HG02610 (cell line): ENCODE measurements around the gene AUH.

Source experiments
- ATAC-seq: cut with Tn5 transposase; IDR thresholded peaks from one replicate; pipeline ENCODE4 v1.9.1; 2021; ENCODE audit warnings: mild to moderate bottlenecking, moderate library complexity; ENCODE audit not compliant: unreplicated experiment

AUH gene

DNA sequence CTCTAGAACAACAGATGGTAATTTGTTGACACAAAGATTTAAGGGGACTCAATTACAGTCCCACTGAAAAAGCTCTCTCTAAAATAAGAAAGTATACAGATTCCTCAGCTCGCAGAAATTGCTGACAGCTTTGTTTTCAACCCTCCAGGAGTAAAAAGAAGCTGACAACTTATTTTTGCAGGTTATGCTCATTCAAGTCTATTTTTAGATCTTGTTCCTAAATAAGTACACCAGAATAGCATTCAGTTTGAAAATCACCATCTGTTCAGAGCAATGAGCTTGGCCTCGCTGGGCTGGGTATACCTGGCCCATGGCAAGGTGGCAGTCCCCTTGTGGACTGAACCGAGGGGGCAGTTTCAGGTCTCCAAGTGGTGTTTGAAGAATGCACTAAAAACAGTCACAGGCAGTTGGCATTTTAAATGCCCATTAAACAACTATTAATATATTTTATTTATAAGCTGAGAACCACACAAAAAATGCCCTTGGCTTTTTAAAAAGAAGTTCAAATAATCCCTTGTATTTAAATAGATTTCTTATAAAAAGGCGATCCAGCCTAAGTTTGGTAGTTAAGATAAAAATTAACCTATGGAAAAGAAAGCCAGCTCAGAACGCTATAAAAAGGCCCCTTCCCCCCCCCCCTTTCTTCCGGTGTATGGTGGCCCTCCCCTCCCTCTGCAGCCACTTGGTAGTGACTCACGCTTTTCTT, 169.2 kb downstream of the AUH start:
- ATAC-seq = no peak

DNA sequence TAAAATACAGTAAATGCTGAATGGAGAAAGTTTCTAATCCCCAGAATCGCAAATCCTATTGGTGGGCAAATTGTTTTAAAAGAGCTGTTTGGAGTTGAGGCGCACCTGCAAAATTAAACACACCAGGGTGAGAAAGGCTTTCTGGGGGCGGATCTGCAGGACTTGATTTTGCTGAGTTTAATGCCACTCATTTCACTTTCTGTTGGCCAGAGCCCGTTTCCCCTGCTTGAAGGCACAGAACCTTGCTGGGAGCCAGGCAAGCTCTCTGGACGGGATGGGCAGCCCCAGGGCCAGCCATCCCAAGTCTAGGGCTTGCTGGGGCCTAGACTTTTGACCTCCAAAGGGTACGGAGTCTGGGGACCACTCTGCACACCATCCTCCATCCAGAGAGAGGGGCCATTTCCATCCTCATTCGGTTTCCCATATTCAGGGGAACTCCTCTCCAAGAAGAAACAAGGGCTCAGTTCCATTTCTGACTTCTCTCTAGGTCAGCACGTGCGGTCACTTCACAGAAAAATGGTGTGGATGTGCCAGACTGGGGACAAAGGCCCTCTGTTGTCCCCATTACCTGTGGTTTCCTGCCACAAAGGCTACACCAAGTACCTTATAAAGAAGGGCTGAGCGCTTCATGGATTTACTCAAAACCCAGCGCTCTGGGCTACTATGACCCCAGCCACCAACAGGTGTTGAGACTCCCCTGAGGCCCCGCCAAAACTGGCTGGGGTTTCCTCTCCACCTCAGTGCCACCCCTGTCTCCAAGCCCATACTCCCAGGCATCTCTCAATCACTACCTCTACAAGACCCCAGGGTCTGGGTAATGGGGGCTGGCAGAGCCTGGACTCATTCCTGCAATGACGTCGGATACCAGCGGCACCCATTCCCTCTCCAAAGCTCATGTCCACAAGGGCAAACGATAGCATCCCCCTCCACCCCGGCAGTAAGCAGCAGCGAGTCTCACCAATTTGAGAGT, 170.0 kb downstream of the AUH start:
- ATAC-seq = no peak

DNA sequence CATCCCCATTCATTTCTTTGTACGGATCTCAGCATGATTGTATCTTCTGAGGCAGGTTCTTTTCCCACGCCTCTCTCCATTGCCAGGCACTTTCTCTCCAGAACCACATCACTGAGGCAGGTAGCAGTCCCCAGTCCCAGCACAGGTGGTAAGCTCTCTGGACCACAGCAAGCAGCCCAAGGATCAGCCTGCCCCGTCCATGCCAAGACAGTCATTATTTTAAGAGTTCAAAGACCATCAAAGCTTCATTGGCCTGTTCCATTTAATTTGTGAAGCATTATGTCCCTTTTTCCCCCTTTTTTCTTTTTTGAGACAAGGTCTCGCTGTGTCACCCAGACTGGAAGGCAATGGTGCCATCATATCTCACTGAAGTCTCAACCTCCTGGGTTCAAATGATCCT, 171.7 kb downstream of the AUH start:
- ATAC-seq = no peak

DNA sequence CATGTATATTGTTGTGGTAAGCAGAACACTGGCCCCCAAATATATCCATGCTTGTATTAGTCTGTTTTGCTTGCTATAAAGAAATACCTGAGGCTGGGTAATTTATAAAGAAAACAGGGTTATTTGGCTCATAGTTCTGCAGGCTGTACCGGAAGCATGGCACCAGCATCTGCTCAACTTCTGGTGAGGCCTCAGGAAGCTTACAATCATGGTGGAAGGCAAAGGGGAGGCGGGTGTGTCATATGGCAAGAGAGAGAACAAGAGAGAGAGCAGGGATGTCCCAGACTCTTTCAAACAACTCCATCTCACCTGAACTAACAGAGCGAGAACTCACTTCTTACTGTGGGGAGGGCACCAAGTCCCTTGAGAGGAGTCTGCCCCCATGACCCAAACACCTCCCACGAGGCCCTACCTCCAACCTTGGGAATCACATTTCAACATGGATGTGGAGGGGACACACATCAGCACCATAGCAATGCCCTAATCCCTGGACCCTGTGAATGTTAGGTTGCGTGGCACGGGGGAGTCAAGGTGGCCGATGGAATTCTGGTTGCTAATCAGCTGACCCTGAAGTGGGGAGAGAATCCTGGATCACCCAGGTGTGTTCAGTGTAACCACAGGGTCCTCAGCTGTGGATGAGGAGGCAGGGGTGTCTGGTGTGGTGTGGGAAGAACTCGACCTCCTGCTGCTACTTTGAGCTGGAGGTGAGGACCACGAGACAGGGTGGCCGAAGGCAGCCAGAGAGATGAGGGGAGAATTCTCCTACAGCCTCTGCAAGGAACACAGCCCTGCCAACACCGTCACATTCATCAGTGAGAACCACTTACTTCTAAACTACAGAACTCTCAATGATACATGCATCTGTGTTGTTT, 172.8 kb downstream of the AUH start:
- no peak for ATAC-seq

DNA sequence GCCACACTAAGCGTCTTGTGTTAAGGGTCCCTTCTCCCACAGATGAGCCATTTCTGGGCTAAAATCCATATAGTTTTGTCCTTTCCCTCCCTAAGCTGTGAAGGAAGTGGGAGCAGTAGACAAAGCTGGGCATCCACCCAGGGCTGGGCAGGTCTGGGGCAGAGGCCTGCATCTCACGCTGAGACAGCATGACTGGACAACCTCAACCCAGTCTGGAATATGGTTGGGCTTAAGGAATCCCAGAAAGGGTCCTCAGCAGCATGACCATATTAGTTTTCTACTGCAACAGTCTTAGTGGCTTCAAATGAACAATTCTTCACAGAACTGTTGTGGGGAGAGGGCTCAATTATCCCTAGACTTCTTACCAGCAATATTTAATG, 173.8 kb downstream of the AUH start:
- no peak for ATAC-seq

DNA sequence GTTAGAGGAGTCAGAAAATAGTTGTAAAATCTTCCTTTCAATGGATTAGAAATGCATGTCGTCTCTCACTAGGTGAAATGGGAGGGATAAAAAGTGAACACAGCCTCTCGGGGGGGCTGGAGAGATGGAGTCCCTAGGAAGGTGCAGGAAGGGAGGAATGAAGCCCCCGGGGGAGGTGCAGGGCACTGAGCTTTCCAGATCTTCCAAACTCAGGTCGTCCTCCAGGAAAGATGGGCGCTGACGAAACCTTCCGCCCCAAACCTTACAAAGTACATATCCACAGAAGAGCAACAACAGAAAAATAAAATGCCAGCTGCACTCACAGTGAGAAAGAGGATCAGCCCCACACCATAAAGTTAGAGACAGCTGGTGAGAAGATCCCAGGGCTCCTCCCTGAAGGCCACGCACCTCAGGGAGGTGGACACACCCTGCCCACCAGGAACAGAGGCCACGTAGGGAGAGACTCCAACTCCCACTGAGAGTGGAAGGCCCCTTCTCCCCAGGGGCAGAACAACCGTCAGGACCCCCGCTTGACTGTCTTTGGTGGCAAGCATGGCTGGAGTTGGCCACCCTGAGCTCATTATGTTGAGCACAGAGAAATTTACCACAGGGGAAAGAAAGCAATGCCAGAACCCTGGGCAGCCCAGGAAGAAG, 174.3 kb downstream of the AUH start:
- ATAC-seq = no peak

DNA sequence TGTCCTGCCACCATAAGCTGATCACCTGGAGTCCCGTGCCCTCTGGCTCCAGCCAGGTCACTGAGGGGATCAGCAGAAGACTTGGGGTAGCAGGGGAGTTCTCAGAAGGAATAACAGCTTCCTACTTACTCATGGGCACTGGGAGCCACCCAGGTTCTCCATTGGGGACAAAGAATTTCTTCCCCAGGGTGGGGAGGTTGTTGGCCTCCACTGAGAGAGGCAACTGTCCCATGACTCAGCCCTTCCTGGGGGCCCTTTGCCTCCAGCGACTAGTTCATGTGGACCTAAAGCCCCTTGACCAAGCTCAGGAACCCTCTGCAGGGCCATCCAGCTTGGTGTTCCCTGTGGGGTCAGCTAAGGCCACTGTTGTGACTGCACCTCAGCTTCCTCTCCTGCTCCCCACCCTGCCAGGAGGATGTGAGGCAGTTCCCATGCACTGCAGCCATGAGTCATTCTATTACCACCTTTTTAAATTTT, 175.0 kb downstream of the AUH start:
- ATAC-seq = no peak

DNA sequence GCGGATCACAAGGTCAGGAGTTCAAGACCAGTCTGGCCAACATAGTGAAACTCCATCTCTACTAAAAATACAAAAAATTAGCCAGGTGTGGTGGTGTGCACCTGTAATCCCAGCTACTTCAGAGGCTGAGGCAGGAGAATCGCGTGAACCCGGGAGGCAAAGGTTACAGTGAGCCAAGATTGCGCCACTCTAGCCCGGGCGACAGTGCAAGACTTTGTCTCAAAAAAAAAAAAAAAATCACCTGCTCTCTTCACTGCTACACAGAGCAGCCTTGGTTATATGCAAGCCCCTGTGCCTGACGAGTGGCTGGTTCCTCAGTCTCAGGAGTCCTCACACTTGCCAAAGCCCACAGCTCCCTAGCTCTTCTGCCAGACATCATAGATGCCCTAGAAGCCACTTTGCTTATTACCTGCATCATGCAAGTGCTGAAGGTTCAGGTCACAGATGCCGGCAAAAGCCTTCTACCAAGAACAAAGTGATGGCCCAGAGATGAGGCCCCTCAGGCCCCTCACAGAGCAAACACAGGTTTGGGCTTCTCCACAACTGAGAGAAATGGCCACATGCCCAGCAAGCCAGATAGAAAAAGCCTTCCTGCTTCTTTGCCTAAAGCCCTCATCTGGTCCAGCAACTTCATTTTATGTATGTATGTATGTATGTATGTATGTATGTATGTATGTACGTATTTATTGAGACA, 176.4 kb downstream of the AUH start:
- ATAC-seq = no peak

DNA sequence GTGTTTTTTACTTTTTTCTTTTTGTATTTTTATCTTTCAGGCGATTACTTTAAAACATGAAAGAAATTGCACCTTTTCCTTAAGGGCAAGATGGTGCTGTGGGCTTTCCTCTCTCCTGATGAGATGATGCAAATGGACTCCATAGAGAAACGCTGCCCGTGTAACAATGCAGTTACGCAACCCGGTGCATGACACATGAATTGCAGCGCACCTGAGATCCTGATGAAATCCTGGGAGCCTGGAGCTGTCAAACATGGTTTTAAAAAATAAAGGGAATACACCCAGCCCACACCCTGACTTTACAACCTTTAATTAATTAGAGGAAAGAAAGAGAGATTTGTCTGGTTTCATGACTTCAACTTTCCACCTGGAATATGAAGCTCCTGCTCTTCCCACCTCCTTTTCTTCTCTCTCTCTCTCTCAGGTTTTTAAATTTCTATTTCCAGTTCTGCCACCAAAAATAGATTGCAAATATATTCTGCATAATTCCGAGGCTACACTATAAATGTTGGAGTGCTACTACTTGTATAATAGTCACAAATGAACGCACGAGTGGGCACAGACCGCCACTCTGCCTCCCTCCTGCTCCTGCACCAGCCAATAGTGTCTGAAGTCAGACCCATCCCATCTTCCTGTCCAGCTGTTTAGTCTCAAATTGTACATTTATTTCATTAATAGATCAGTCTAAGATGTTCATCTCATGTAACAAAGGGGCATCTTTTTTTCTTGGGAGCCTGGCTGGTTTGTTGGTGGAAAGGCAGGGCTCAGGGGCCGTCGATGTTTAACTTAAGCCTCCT, 179.1 kb downstream of the AUH start:
- ATAC-seq = no peak

DNA sequence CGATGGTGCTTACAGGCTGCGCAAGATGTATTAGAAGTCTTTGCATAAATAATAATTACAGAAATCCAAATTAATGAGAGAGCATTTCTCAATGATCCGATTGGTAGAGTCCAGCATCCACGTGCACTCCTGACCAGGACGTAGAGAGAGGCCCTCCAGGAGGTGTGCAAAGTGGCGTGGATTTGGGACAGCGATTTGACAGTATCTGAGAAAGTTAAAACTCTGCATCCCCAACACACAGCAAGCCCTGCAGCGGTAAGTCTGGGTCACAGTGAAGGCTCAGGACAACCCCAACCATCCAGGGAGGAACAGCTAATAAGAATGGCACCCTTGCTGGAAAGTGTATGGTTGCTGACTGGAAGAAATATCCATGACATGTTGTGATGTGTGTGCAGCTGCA, 180.2 kb downstream of the AUH start:
- no peak for ATAC-seq

DNA sequence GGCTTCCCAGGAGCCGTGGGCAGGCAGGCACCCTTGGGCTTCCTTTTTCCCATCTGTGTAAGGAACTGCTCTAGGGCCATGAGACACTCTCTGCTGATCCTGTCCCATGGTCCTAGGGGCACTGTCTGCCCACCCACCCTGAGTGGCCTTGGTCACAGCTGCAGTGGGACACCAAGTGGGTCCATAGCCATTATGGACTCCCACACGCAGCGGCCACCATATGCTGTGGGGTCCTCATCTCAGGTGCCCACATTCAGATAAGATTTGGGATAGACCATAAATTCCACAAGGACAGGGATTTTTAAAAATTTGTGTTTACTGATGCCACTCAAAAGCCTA, 180.8 kb downstream of the AUH start:
- no peak for ATAC-seq

DNA sequence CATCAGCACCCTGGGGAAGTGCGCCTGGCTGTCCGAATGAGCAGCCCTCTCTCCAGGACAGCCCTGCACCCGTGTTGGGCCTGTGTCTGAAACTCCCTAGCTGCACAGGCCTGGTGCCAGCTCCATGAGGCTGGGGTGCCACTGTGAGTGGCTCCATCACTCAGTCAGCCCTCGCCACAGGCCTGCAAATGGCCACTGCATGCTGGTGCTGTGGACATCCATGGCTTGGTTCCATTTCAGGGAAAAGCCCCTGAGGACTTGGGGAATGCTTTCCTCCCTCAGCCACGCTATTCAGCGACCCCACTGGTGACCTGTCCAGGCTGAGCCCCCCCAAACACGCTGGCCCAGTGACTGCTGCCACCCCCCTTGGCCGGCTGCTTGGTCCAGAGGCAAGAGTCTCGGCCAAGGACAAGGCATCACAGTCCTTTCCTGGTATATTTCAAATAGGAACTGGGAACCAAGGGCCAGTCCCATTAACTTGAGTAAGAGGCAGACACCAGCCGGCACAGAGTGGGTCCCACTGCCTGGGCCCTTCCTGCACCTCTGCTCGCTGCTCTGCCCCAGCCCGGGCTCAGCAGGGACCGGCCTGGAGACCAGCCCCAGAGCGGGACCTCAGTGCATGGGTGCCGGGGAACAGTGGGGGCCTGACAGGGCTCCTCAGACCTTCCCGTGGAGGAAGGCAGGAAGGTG, 181.3 kb downstream of the AUH start:
- ATAC-seq = no peak

DNA sequence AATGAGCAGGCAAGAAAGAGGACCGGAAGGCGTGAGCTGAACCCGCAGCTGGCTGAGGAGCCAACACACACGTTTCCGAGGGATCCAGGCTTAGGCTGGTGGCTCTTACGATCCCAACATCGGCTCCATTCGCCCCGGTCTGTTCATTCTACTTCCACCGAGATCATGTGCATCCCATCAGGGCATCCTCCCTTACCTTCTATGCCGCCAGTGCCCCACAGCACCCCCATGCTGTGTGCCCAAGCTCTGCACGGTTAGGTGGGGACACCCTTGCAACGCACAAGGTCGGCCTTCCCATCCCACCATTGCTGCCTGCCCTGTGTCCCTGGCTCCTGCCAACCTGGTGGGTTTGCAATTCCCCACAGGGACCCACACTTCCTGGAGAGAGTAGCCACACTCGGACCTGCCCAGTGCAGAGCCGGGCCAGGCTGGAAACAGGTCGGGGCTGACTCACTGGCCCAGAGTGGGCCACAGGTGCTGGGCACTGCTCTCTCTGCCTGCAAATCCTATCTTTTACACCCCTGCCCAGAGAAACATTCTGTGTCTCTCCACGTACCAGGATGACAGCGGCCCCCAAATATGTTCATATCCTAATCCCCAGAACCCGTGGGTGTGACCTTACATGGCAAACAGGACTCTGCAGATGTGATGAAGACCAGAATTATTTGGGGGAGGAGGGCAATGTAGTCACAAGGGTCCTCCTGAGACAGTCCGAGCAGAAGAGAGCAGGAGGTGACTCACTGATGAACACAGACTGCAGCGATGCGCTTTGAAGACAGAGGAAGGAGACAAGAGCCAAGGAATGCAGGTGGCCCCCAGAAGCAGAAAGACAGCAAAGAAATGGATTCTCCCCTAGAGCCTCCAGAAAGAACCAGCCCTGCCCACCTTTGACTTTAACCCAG, 182.2 kb downstream of the AUH start:
- no peak for ATAC-seq

DNA sequence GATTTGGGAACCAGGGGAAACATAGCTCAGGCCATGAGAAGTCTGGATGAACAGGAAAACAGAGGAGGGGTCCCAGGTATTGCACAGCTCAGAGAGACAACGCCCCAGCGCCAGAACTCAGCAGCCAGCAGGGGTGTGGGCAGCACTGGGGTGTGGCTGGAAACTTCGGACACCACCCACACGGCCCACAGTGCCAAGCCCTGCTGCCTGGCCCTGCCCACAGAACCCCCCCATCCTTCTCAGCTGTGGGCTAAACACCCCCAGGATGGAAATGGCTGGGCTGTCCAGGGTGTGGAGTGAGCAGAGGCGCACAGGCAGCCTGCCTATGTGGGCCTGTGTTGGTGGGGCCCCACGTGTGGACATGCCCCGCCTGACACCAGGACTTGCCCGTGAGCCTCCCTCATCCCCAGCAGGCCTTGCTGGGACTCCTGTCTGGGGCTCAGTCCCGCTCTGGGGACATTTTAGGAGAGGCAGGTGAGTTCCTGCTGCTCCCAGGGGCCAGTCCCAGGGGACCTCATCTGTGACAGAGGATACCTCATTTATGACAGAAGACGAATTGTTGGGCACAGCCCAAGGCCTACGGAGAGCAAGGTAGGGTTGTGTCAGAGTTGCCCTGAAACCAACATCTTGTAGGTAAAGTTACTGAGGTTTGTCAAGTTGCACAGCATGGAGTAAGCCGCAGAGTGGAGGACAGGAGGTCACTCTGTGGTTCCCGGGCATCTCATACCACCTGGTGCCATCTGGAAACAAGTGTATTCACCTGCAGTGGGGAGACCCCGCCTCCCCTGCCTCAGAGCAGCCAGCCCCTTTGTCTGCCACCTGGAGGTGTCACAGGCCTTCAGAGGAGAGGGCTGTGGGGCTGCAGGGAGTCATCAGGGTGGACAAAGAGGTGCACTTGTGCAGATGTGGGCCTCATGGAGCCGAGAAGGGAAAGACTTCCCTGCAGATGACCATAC, 183.2 kb downstream of the AUH start:
- ATAC-seq = no peak

DNA sequence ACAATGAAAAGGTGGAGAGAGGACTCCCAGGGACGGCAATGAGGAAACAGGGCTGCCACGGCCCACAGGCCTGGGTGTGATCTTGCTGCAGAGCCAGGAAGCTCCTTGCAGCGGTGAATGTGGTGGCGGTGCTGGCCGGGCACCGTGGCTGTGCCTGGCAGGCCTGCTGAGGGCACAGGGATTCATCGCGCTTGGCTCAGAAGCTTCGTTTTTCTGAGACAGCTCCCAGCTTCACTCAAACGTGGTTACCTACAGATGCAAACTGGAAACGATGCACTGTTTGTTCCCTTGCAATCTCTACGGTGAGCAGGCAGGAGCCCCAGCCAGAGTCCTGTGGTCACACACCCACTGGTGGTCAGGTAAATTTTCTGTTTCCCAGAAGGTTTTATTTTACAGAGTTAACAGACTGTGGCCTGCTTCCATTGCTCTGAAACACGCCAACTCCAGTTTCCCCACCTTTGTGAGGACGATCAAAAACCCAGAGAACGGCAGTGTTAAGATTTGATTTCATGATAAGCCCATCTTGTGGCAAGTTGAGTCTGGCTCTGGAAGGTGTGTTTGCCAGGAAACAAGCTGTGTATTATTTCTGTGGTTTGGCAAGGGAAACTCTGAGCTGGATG, 183.9 kb downstream of the AUH start:
- no peak for ATAC-seq

DNA sequence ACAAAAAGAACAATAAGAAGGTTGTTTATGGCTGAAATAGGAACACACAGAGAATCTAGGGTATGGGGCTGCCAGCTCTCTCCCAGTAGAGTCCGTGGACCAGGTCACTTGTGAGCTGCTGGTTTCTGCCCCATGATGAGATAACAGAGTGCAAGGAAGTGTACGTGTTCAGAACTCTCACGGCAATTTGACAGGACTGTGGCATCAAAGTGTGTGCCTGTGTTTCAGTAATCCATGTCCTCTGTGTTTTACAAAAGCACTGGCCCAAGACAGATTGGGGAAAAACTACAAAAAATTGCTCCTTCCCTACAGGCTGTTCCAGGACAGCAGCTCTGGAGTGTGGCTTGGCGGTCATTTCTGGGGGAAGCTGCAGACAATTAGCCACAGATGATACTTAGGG, 184.6 kb downstream of the AUH start:
- ATAC-seq = no peak
